CD4-positive, alpha-beta T cell treated with Interleukin-12 subunit alpha and Interleukin-12 subunit beta, for 1 hour (primary cell): ENCODE results near the gene YWHAG.
A peak's percentile ranks its signal among the peaks of the same experiment; 100 is the strongest.
"Not testable (repeated sequence)": the region's sequence is repeated elsewhere in the genome, so short reads cannot be mapped to it uniquely, and the experiment has no call there.

Source experiments
- DNase-seq: peaks from one replicate; pipeline ENCODE4 v3.0.0-alpha.2; 2020

YWHAG gene

GRCh38 chr7:76377186-76377918 lies 18.6 kb upstream of the YWHAG start:
- DNase-seq, result no peak

- DNase-seq, result no peak
Observed at GRCh38 chr7:76375251-76375650, 16.5 kb upstream of the YWHAG start.

- no peak for DNase-seq
Observed at GRCh38 chr7:76372984-76373833, 14.4 kb upstream of the YWHAG start.

- no peak for DNase-seq
Observed at GRCh38 chr7:76371396-76371795, 12.6 kb upstream of the YWHAG start.

GRCh38 chr7:76369018-76369417 lies 10.2 kb upstream of the YWHAG start:
- no peak for DNase-seq

GRCh38 chr7:76368190-76368589 lies 9.4 kb upstream of the YWHAG start:
- DNase-seq, result no peak

GRCh38 chr7:76364198-76364584 lies 5.4 kb upstream of the YWHAG start:
- no peak for DNase-seq

- not testable (repeated sequence) for DNase-seq
Observed at GRCh38 chr7:76363754-76364153, 5.0 kb upstream of the YWHAG start.

GRCh38 chr7:76359978-76360638 lies 1.3 kb upstream of the YWHAG start:
- DNase-seq, result no peak

- DNase-seq, result peak; percentile 97
Observed at GRCh38 chr7:76359111-76359977, 553 bp upstream of the YWHAG start.

GRCh38 chr7:76358011-76358480 lies 745 bp downstream of the YWHAG start:
- DNase-seq, result peak; percentile 45

- no peak for DNase-seq
Observed at GRCh38 chr7:76357475-76358010, 1.2 kb downstream of the YWHAG start.

GRCh38 chr7:76356823-76357222 lies 2.0 kb downstream of the YWHAG start:
- DNase-seq, result no peak

GRCh38 chr7:76356115-76356514 lies 2.7 kb downstream of the YWHAG start:
- DNase-seq, result no peak

GRCh38 chr7:76354981-76355730 lies 3.6 kb downstream of the YWHAG start:
- no peak for DNase-seq

- DNase-seq, result no peak
Observed at GRCh38 chr7:76354516-76354915, 4.3 kb downstream of the YWHAG start.

GRCh38 chr7:76353744-76354143 lies 5.0 kb downstream of the YWHAG start:
- no peak for DNase-seq

GRCh38 chr7:76352193-76352592 lies 6.6 kb downstream of the YWHAG start:
- no peak for DNase-seq

GRCh38 chr7:76351372-76351771 lies 7.4 kb downstream of the YWHAG start:
- DNase-seq, result no peak

GRCh38 chr7:76349313-76349885 lies 9.4 kb downstream of the YWHAG start:
- DNase-seq, result no peak

GRCh38 chr7:76347710-76348109 lies 11.1 kb downstream of the YWHAG start:
- DNase-seq, result no peak
